ENCODE results near the gene FUT8. TPM values are rescaled to one million over a fixed set of nuclear protein-coding genes. Genes with fewer than 3 reads are reported as not detected.

Gene FUT8
- total RNA-seq, 1 donor, result 32.1 TPM

GRCh38 chr14:65565948-65566347, 153.4 kb downstream of the FUT8 start:
- H3K4me1 ChIP-seq (ENCODE audit: insufficient read depth, low read length), result no peaks in the 10 kb centered on the region
- no peak overlapping the region for H3K4me3 ChIP-seq (ENCODE audit: low read length)
- no peaks in the 10 kb centered on the region for H3K9me3 ChIP-seq (ENCODE audit: low read depth, low read length)
- H3K27me3 ChIP-seq (ENCODE audit: insufficient read depth, low read length), result no peaks in the 10 kb centered on the region

GRCh38 chr14:65566820-65567522, 154.4 kb downstream of the FUT8 start:
- Histone ChIP-seq H3K27me3 (ENCODE audit: insufficient read depth, low read length) (no peaks in the 10 kb centered on the region), H3K4me3 (ENCODE audit: low read length) (no peak overlapping the region), H3K9me3 (ENCODE audit: low read depth, low read length) (no peaks in the 10 kb centered on the region), H3K4me1 (ENCODE audit: insufficient read depth, low read length) (no peaks in the 10 kb centered on the region)

- Histone ChIP-seq H3K4me1 (ENCODE audit: insufficient read depth, low read length) (no peaks in the 10 kb centered on the region), H3K27me3 (ENCODE audit: insufficient read depth, low read length) (no peaks in the 10 kb centered on the region), H3K9me3 (ENCODE audit: low read depth, low read length) (no peaks in the 10 kb centered on the region), H3K4me3 (ENCODE audit: low read length) (no peak overlapping the region)
Measured at GRCh38 chr14:65574611-65575010, 162.1 kb downstream of the FUT8 start.

- Histone ChIP-seq H3K9me3 (ENCODE audit: low read depth, low read length) (no peaks in the 10 kb centered on the region), H3K27me3 (ENCODE audit: insufficient read depth, low read length) (no peaks in the 10 kb centered on the region), H3K4me3 (ENCODE audit: low read length) (no peak overlapping the region), H3K4me1 (ENCODE audit: insufficient read depth, low read length) (no peaks in the 10 kb centered on the region)
Measured at GRCh38 chr14:65575389-65575788, 162.9 kb downstream of the FUT8 start.

GRCh38 chr14:65580973-65581372, 168.4 kb downstream of the FUT8 start:
- H3K9me3 ChIP-seq (ENCODE audit: low read depth, low read length), result no peaks in the 10 kb centered on the region
- H3K4me1 ChIP-seq (ENCODE audit: insufficient read depth, low read length), result no peaks in the 10 kb centered on the region
- no peaks in the 10 kb centered on the region for H3K27me3 ChIP-seq (ENCODE audit: insufficient read depth, low read length)
- H3K4me3 ChIP-seq (ENCODE audit: low read length), result no peak overlapping the region

GRCh38 chr14:65581378-65581777, 168.8 kb downstream of the FUT8 start:
- H3K4me3 ChIP-seq (ENCODE audit: low read length), result no peak overlapping the region

GRCh38 chr14:65581799-65582198, 169.3 kb downstream of the FUT8 start:
- Histone ChIP-seq H3K4me1 (ENCODE audit: insufficient read depth, low read length) (no peaks in the 10 kb centered on the region), H3K9me3 (ENCODE audit: low read depth, low read length) (no peaks in the 10 kb centered on the region), H3K4me3 (ENCODE audit: low read length) (no peak overlapping the region), H3K27me3 (ENCODE audit: insufficient read depth, low read length) (no peaks in the 10 kb centered on the region)

More at GRCh38 chr14:65581378-65581777, 168.8 kb downstream of the FUT8 start:
- Histone ChIP-seq H3K4me1 (ENCODE audit: insufficient read depth, low read length) (no peaks in the 10 kb centered on the region), H3K27me3 (ENCODE audit: insufficient read depth, low read length) (no peaks in the 10 kb centered on the region), H3K9me3 (ENCODE audit: low read depth, low read length) (no peaks in the 10 kb centered on the region)

- no peaks in the 10 kb centered on the region for H3K27me3 ChIP-seq (ENCODE audit: insufficient read depth, low read length)
- no peaks in the 10 kb centered on the region for H3K4me1 ChIP-seq (ENCODE audit: insufficient read depth, low read length)
- H3K4me3 ChIP-seq (ENCODE audit: low read length), result no peak overlapping the region
- H3K9me3 ChIP-seq (ENCODE audit: low read depth, low read length), result no peaks in the 10 kb centered on the region
Measured at GRCh38 chr14:65585216-65585615, 172.7 kb downstream of the FUT8 start.

GRCh38 chr14:65588426-65589140, 176.1 kb downstream of the FUT8 start:
- Histone ChIP-seq H3K9me3 (ENCODE audit: low read depth, low read length) (no peaks in the 10 kb centered on the region), H3K4me1 (ENCODE audit: insufficient read depth, low read length) (no peaks in the 10 kb centered on the region), H3K27me3 (ENCODE audit: insufficient read depth, low read length) (no peaks in the 10 kb centered on the region), H3K4me3 (ENCODE audit: low read length) (no peak overlapping the region)

GRCh38 chr14:65594153-65594881, 181.8 kb downstream of the FUT8 start:
- H3K4me1 ChIP-seq (ENCODE audit: insufficient read depth, low read length), result no peaks in the 10 kb centered on the region
- H3K27me3 ChIP-seq (ENCODE audit: insufficient read depth, low read length), result no peaks in the 10 kb centered on the region
- H3K9me3 ChIP-seq (ENCODE audit: low read depth, low read length), result no peaks in the 10 kb centered on the region
- H3K4me3 ChIP-seq (ENCODE audit: low read length), result no peak overlapping the region

- Histone ChIP-seq H3K27me3 (ENCODE audit: insufficient read depth, low read length) (no peaks in the 10 kb centered on the region), H3K9me3 (ENCODE audit: low read depth, low read length) (no peaks in the 10 kb centered on the region), H3K4me1 (ENCODE audit: insufficient read depth, low read length) (no peaks in the 10 kb centered on the region), H3K4me3 (ENCODE audit: low read length) (no peak overlapping the region)
Measured at GRCh38 chr14:65594882-65595237, 182.3 kb downstream of the FUT8 start.

- Histone ChIP-seq H3K9me3 (ENCODE audit: low read depth, low read length) (no peaks in the 10 kb centered on the region), H3K4me1 (ENCODE audit: insufficient read depth, low read length) (no peaks in the 10 kb centered on the region), H3K4me3 (ENCODE audit: low read length) (no peak overlapping the region), H3K27me3 (ENCODE audit: insufficient read depth, low read length) (no peaks in the 10 kb centered on the region)
Measured at GRCh38 chr14:65599375-65599774, 186.8 kb downstream of the FUT8 start.

GRCh38 chr14:65600742-65601141, 188.2 kb downstream of the FUT8 start:
- H3K27me3 ChIP-seq (ENCODE audit: insufficient read depth, low read length), result no peaks in the 10 kb centered on the region
- no peak overlapping the region for H3K4me3 ChIP-seq (ENCODE audit: low read length)
- no peaks in the 10 kb centered on the region for H3K4me1 ChIP-seq (ENCODE audit: insufficient read depth, low read length)
- no peaks in the 10 kb centered on the region for H3K9me3 ChIP-seq (ENCODE audit: low read depth, low read length)

GRCh38 chr14:65604535-65604934, 192.0 kb downstream of the FUT8 start:
- H3K4me1 ChIP-seq (ENCODE audit: insufficient read depth, low read length), result no peaks in the 10 kb centered on the region
- no peaks in the 10 kb centered on the region for H3K9me3 ChIP-seq (ENCODE audit: low read depth, low read length)
- H3K4me3 ChIP-seq (ENCODE audit: low read length), result no peak overlapping the region
- no peaks in the 10 kb centered on the region for H3K27me3 ChIP-seq (ENCODE audit: insufficient read depth, low read length)

GRCh38 chr14:65604936-65605335, 192.4 kb downstream of the FUT8 start:
- Histone ChIP-seq H3K4me1 (ENCODE audit: insufficient read depth, low read length) (no peaks in the 10 kb centered on the region), H3K4me3 (ENCODE audit: low read length) (no peak overlapping the region), H3K27me3 (ENCODE audit: insufficient read depth, low read length) (no peaks in the 10 kb centered on the region), H3K9me3 (ENCODE audit: low read depth, low read length) (no peaks in the 10 kb centered on the region)
